Activated CD4-positive, alpha-beta T cell treated with anti-CD3 and anti-CD28 coated beads, Interleukin-2, amount 50 U/mL, for 24 hours (primary cell): Measurements from ENCODE around the gene CA7.

Source experiments
- DNase-seq, 2 donors: peaks; one replicate each; pipeline ENCODE4 v3.0.0-alpha.2; 2020; ENCODE audit warnings: low read depth in 1 of 2, low spot score in 1 of 2

The CA7 gene

GRCh38 chr16:66872943-66873684, 28.9 kb downstream of the CA7 start:
- peak; percentile 65 to 89 for DNase-seq

- no peak for DNase-seq
These were observed 29.5 kb downstream of the CA7 start for GRCh38 chr16:66873685-66874055.

GRCh38 chr16:66874079-66874775, 30.0 kb downstream of the CA7 start:
- no peak for DNase-seq

GRCh38 chr16:66878067-66878466, 33.9 kb downstream of the CA7 start:
- DNase-seq = peak; percentile 30 to 54

- peak; percentile 72 to 90 for DNase-seq
These were observed 36.2 kb downstream of the CA7 start, which contains the start of gene PDP2 for GRCh38 chr16:66880288-66881013. Gene PDP2, plus strand, starts transcription at chr16:66880515. Its CDS starts 3,770 bp downstream, at chr16:66884285.

GRCh38 chr16:66881014-66881417, 36.8 kb downstream of the CA7 start:
- DNase-seq = no peak

GRCh38 chr16:66881560-66881959, 37.3 kb downstream of the CA7 start:
- DNase-seq = no peak

GRCh38 chr16:66881964-66882508, 37.8 kb downstream of the CA7 start:
- DNase-seq = no peak

- DNase-seq = no peak
These were observed 38.5 kb downstream of the CA7 start for GRCh38 chr16:66882702-66883101.

- DNase-seq = no peak
These were observed 41.3 kb downstream of the CA7 start for GRCh38 chr16:66885491-66885890.

GRCh38 chr16:66886321-66886720, 42.1 kb downstream of the CA7 start:
- DNase-seq = no peak

- DNase-seq = no peak
These were observed 42.7 kb downstream of the CA7 start for GRCh38 chr16:66886914-66887313.

- no peak for DNase-seq
These were observed 44.7 kb downstream of the CA7 start for GRCh38 chr16:66888647-66889615.

- no peak for DNase-seq
These were observed 45.4 kb downstream of the CA7 start for GRCh38 chr16:66889622-66890021.

GRCh38 chr16:66890799-66891198, 46.6 kb downstream of the CA7 start:
- DNase-seq = no peak

- DNase-seq = no peak
These were observed 47.1 kb downstream of the CA7 start for GRCh38 chr16:66891360-66891759.

- DNase-seq = no peak
These were observed 47.6 kb downstream of the CA7 start for GRCh38 chr16:66891797-66892196.

- no peak for DNase-seq
These were observed 49.8 kb downstream of the CA7 start for GRCh38 chr16:66894055-66894454.

- DNase-seq = peak; percentile 22 to 52
These were observed 50.9 kb downstream of the CA7 start for GRCh38 chr16:66894948-66895688.

GRCh38 chr16:66895689-66895979, 51.4 kb downstream of the CA7 start:
- no peak for DNase-seq
